ENCODE data around the gene C19orf38.

DNA sequence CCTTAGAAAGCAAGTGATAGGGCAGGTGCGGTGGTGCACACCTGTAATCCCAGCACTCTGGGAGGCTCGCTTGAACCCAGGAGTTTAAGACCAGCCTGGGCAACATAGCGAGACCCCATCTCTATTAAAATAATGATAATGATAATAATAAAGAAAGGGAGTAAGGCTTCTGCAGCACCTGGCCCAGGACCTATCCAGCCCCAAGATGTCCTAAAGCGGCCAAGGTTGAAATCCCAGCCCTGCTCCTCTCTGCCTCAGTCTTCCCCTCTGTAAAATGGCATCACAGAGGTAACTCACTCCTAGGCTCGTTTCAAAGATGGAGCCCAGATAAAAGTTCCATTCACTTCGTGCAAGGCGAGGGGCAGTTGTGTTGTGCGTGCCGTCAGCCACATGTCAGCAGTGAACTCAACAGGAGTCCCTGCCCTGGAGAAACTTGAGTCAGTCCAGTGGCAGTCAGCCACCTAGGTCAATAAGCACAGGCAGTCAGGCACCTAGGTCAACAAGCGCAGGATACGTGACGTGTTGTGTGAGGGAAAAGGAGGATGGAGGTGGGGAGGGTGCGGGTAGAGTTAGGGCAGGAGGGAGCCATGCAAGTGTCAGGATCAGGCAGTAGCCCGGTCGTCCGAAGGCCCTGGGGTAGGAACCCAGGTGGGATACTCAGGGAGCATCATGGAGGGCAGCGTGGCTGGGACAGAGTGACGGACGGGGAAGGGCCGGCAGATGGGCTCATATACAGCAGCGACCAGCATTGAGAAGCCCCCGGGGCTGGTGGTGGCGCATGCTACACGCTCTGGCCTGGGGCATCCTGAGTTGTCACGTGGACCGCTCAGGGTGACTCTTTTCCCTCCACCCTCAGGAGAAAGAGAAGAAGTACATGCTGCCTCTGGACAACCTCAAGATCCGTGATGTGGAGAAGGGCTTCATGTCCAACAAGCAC lies 28.8 kb upstream of the C19orf38 start:
- TF ChIP-seq, protein P1, sequence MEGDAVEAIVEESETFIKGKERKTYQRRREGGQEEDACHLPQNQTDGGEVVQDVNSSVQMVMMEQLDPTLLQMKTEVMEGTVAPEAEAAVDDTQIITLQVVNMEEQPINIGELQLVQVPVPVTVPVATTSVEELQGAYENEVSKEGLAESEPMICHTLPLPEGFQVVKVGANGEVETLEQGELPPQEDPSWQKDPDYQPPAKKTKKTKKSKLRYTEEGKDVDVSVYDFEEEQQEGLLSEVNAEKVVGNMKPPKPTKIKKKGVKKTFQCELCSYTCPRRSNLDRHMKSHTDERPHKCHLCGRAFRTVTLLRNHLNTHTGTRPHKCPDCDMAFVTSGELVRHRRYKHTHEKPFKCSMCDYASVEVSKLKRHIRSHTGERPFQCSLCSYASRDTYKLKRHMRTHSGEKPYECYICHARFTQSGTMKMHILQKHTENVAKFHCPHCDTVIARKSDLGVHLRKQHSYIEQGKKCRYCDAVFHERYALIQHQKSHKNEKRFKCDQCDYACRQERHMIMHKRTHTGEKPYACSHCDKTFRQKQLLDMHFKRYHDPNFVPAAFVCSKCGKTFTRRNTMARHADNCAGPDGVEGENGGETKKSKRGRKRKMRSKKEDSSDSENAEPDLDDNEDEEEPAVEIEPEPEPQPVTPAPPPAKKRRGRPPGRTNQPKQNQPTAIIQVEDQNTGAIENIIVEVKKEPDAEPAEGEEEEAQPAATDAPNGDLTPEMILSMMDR (IDR thresholded peaks at IDR 0.05; ENCODE audit: borderline replicate concordance, extremely low read depth, low read length, poor library complexity, severe bottlenecking): no peak
- TF ChIP-seq EZH2 (IDR thresholded peaks at IDR 0.05; ENCODE audit: borderline replicate concordance, low read depth, low read length, severe bottlenecking): no peak
